Left kidney (tissue), 2 donors: ENCODE data around the gene UBD. TPM values are rescaled to one million over a fixed set of nuclear protein-coding genes. Genes with fewer than 3 reads are reported as not detected.
A peak's percentile ranks its signal among the peaks of the same experiment; 100 is the strongest.

Experiments used
- DNase-seq: peaks from one replicate; pipeline ENCODE4 v3.0.0-alpha.2; 2013
- polyA plus RNA-seq: library from polyadenylated mRNA; unstranded; fragments of 120-200 nt; gene quantifications from one replicate; pipeline ENCODE4 v1.2.1, GENCODE V29; 2013; ENCODE audit not compliant: insufficient read length

The UBD gene
- polyA plus RNA-seq, 1 donor, result 2.3 TPM

GRCh38 chr6:29561606-29562181 lies 2.2 kb upstream of the UBD start:
- DNase-seq, result no peak

GRCh38 chr6:29561091-29561490 lies 1.6 kb upstream of the UBD start:
- DNase-seq, result no peak

GRCh38 chr6:29558439-29559079 lies 973 bp downstream of the UBD start:
- no peak for DNase-seq

- no peak for DNase-seq
Measured at GRCh38 chr6:29557320-29557719, 2.2 kb downstream of the UBD start.

- DNase-seq, result no peak
Measured at GRCh38 chr6:29554764-29555163, 4.8 kb downstream of the UBD start.

- DNase-seq, result peak; percentile 36
Measured at GRCh38 chr6:29553268-29554057, 6.1 kb downstream of the UBD start.

- peak; percentile 72 for DNase-seq
Measured at GRCh38 chr6:29552512-29553051, 7.0 kb downstream of the UBD start.

GRCh38 chr6:29547573-29547972 lies 12.0 kb downstream of the UBD start:
- DNase-seq, result no peak

- DNase-seq, result no peak
Measured at GRCh38 chr6:29537714-29538403, 21.7 kb downstream of the UBD start.

GRCh38 chr6:29532320-29532951 lies 27.1 kb downstream of the UBD start:
- DNase-seq, result no peak

GRCh38 chr6:29531668-29532067 lies 27.9 kb downstream of the UBD start:
- DNase-seq, result no peak

- DNase-seq, result no peak
Measured at GRCh38 chr6:29530671-29531310, 28.7 kb downstream of the UBD start.

- DNase-seq, result no peak
Measured at GRCh38 chr6:29529956-29530355, 29.6 kb downstream of the UBD start.

- DNase-seq, result no peak
Measured at GRCh38 chr6:29528988-29529560, 30.5 kb downstream of the UBD start.

- no peak for DNase-seq
Measured at GRCh38 chr6:29528300-29528931, 31.1 kb downstream of the UBD start.

GRCh38 chr6:29527564-29527963 lies 32.0 kb downstream of the UBD start:
- no peak for DNase-seq

GRCh38 chr6:29527126-29527525 lies 32.4 kb downstream of the UBD start:
- DNase-seq, result no peak

- DNase-seq, result no peak
Measured at GRCh38 chr6:29525311-29525639, 34.3 kb downstream of the UBD start.

GRCh38 chr6:29524444-29525310 lies 34.9 kb downstream of the UBD start:
- no peak for DNase-seq

GRCh38 chr6:29524044-29524443 lies 35.5 kb downstream of the UBD start:
- no peak for DNase-seq
